Measurements from ENCODE around the gene TMEM151A.

The TMEM151A gene

GRCh38 chr11:66337103-66337899 lies 45.6 kb downstream of the TMEM151A start:
- Mint-ChIP-seq H3K4me3 (peak overlapping the region; percentile 56 to 95 (median 62)), H3K4me1 (peaks cover 15% of the 10 kb centered on the region), H3K27ac (peak overlapping the region in 1 of 3 experiments; percentile 38), H3K9me3 (no peaks in the 10 kb centered on the region), H3K36me3 (ENCODE audit: low read depth) (peaks cover 19% of the 10 kb centered on the region), H3K27me3 (ENCODE audit: low read depth) (peaks cover 9% of the 10 kb centered on the region)
- no peak for TF ChIP-seq CTCF (IDR thresholded peaks at IDR 0.05; ENCODE audit: unreplicated experiment in 3 of 3)

GRCh38 chr11:66338276-66339161 lies 46.8 kb downstream of the TMEM151A start:
- Mint-ChIP-seq H3K4me1 (peaks cover 21% of the 10 kb centered on the region), H3K4me3 (no peak overlapping the region), H3K27me3 (ENCODE audit: low read depth) (peaks cover 9% of the 10 kb centered on the region), H3K36me3 (ENCODE audit: low read depth) (peaks cover 19% of the 10 kb centered on the region), H3K27ac (no peak overlapping the region), H3K9me3 (no peaks in the 10 kb centered on the region)
- no peak for TF ChIP-seq CTCF (IDR thresholded peaks at IDR 0.05; ENCODE audit: unreplicated experiment in 3 of 3)

GRCh38 chr11:66339162-66339675 lies 47.5 kb downstream of the TMEM151A start:
- H3K4me3 Mint-ChIP-seq, result no peak overlapping the region
- H3K27me3 Mint-ChIP-seq (ENCODE audit: low read depth), result peaks cover 9% of the 10 kb centered on the region
- H3K9me3 Mint-ChIP-seq, result no peaks in the 10 kb centered on the region
- H3K36me3 Mint-ChIP-seq (ENCODE audit: low read depth), result peaks cover 19% of the 10 kb centered on the region
- TF ChIP-seq CTCF (IDR thresholded peaks at IDR 0.05; ENCODE audit: unreplicated experiment in 3 of 3), result no peak
- no peak overlapping the region for H3K27ac Mint-ChIP-seq
- peaks cover 26% of the 10 kb centered on the region for H3K4me1 Mint-ChIP-seq

- Mint-ChIP-seq H3K27ac (no peak overlapping the region), H3K9me3 (no peaks in the 10 kb centered on the region), H3K4me3 (no peak overlapping the region), H3K36me3 (ENCODE audit: low read depth) (peaks cover 19% of the 10 kb centered on the region), H3K4me1 (peaks cover 33% of the 10 kb centered on the region), H3K27me3 (ENCODE audit: low read depth) (peaks cover 9% of the 10 kb centered on the region)
- no peak for TF ChIP-seq CTCF (IDR thresholded peaks at IDR 0.05; ENCODE audit: unreplicated experiment in 3 of 3)
These were observed 48.2 kb downstream of the TMEM151A start for GRCh38 chr11:66339686-66340483.

GRCh38 chr11:66340596-66341501 lies 49.2 kb downstream of the TMEM151A start:
- Mint-ChIP-seq H3K27ac (no peak overlapping the region), H3K27me3 (ENCODE audit: low read depth) (peaks cover 9% of the 10 kb centered on the region), H3K9me3 (no peaks in the 10 kb centered on the region), H3K4me1 (peaks cover 43% of the 10 kb centered on the region), H3K36me3 (ENCODE audit: low read depth) (peaks cover 19% of the 10 kb centered on the region), H3K4me3 (peak overlapping the region in 1 of 3 experiments; percentile 24)
- TF ChIP-seq CTCF (IDR thresholded peaks at IDR 0.05; ENCODE audit: unreplicated experiment in 3 of 3), result no peak

Data from nephron (organoid).